Measurements from ENCODE around the gene ZNF526. TPM values are rescaled to one million over a fixed set of nuclear protein-coding genes. Genes with fewer than 3 reads are reported as not detected.

Gene ZNF526
- total and polyA plus RNA-seq, 9 of the 15 experiments (the other 6 are each of a cell fraction or from before 2014, with no cell fraction given) = 1.3 to 17.9 (median 6.2) TPM

- FAIRE-seq = no peak
- TF ChIP-seq, protein P1, sequence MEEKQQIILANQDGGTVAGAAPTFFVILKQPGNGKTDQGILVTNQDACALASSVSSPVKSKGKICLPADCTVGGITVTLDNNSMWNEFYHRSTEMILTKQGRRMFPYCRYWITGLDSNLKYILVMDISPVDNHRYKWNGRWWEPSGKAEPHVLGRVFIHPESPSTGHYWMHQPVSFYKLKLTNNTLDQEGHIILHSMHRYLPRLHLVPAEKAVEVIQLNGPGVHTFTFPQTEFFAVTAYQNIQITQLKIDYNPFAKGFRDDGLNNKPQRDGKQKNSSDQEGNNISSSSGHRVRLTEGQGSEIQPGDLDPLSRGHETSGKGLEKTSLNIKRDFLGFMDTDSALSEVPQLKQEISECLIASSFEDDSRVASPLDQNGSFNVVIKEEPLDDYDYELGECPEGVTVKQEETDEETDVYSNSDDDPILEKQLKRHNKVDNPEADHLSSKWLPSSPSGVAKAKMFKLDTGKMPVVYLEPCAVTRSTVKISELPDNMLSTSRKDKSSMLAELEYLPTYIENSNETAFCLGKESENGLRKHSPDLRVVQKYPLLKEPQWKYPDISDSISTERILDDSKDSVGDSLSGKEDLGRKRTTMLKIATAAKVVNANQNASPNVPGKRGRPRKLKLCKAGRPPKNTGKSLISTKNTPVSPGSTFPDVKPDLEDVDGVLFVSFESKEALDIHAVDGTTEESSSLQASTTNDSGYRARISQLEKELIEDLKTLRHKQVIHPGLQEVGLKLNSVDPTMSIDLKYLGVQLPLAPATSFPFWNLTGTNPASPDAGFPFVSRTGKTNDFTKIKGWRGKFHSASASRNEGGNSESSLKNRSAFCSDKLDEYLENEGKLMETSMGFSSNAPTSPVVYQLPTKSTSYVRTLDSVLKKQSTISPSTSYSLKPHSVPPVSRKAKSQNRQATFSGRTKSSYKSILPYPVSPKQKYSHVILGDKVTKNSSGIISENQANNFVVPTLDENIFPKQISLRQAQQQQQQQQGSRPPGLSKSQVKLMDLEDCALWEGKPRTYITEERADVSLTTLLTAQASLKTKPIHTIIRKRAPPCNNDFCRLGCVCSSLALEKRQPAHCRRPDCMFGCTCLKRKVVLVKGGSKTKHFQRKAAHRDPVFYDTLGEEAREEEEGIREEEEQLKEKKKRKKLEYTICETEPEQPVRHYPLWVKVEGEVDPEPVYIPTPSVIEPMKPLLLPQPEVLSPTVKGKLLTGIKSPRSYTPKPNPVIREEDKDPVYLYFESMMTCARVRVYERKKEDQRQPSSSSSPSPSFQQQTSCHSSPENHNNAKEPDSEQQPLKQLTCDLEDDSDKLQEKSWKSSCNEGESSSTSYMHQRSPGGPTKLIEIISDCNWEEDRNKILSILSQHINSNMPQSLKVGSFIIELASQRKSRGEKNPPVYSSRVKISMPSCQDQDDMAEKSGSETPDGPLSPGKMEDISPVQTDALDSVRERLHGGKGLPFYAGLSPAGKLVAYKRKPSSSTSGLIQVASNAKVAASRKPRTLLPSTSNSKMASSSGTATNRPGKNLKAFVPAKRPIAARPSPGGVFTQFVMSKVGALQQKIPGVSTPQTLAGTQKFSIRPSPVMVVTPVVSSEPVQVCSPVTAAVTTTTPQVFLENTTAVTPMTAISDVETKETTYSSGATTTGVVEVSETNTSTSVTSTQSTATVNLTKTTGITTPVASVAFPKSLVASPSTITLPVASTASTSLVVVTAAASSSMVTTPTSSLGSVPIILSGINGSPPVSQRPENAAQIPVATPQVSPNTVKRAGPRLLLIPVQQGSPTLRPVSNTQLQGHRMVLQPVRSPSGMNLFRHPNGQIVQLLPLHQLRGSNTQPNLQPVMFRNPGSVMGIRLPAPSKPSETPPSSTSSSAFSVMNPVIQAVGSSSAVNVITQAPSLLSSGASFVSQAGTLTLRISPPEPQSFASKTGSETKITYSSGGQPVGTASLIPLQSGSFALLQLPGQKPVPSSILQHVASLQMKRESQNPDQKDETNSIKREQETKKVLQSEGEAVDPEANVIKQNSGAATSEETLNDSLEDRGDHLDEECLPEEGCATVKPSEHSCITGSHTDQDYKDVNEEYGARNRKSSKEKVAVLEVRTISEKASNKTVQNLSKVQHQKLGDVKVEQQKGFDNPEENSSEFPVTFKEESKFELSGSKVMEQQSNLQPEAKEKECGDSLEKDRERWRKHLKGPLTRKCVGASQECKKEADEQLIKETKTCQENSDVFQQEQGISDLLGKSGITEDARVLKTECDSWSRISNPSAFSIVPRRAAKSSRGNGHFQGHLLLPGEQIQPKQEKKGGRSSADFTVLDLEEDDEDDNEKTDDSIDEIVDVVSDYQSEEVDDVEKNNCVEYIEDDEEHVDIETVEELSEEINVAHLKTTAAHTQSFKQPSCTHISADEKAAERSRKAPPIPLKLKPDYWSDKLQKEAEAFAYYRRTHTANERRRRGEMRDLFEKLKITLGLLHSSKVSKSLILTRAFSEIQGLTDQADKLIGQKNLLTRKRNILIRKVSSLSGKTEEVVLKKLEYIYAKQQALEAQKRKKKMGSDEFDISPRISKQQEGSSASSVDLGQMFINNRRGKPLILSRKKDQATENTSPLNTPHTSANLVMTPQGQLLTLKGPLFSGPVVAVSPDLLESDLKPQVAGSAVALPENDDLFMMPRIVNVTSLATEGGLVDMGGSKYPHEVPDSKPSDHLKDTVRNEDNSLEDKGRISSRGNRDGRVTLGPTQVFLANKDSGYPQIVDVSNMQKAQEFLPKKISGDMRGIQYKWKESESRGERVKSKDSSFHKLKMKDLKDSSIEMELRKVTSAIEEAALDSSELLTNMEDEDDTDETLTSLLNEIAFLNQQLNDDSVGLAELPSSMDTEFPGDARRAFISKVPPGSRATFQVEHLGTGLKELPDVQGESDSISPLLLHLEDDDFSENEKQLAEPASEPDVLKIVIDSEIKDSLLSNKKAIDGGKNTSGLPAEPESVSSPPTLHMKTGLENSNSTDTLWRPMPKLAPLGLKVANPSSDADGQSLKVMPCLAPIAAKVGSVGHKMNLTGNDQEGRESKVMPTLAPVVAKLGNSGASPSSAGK (IDR thresholded peaks at IDR 0.05) = peak; percentile 77
- TF ChIP-seq NFXL1 (CRISPR knock-in tag; IDR thresholded peaks at IDR 0.05) = no peak
- TF ChIP-seq MYNN (IDR thresholded peaks at IDR 0.05) = peak; percentile 61; the same call in 1 of the 2 replicates
- no peak for TF ChIP-seq MYNN (CRISPR knock-in tag; IDR thresholded peaks at IDR 0.05)
Observed at GRCh38 chr19:42196011-42197001, 23.8 kb upstream of the ZNF526 start.

More at GRCh38 chr19:42196011-42197001, 23.8 kb upstream of the ZNF526 start:
- peak in 3 of 4 experiments; percentile 36 to 50 (median 37) for DNase-seq (ENCODE audit: extremely low read depth in 1 of 4, low spot score in 3 of 4)
- Histone ChIP-seq H3K27ac (ENCODE audit: extremely low read depth, low read depth, low read length) (no peak overlapping the region; the same call in 2 of the 3 replicates), H3K27me3 (ENCODE audit: control insufficient read depth in 2 of 2, insufficient read depth in 2 of 2, low read length in 2 of 2) (peaks cover 0 to 3% of the 10 kb centered on the region in 2 experiments; a peak in 2 of 5 replicates), H3K4me1 (replicated peaks in 1 of 2; ENCODE audit: control insufficient read depth in 2 of 2, insufficient read depth in 2 of 2, low read length in 2 of 2) (peaks cover 36 to 48% of the 10 kb centered on the region in 2 experiments), H3K4me2 (ENCODE audit: insufficient read depth, low read length) (no peak overlapping the region), H4K20me1 (replicated peaks; ENCODE audit: control insufficient read depth, insufficient read depth, low read length) (peaks cover 24% of the 10 kb centered on the region; the same call in 1 of the 2 replicates), H3K79me2 (ENCODE audit: control insufficient read depth, insufficient read depth, low read length) (peaks cover 28% of the 10 kb centered on the region), H3K4me3 (no peak overlapping the region), H3K36me3 (ENCODE audit: control insufficient read depth, insufficient read depth, low read length) (peaks cover 49% of the 10 kb centered on the region; the same call in 2 of the 3 replicates), H2AFZ (ENCODE audit: low read depth, low read length) (no peak overlapping the region), H3K9ac (ENCODE audit: insufficient read depth in 1 of 2, low read depth in 2 of 2, low read length in 2 of 2) (0 out of 4 replicates have a peak overlapping the region, but pooled peaks of 1 of the 2 experiments have one; percentile 43), H3K9me3 (replicated peaks; ENCODE audit: control insufficient read depth, insufficient read depth, low read depth, low read length) (peaks cover 4% of the 10 kb centered on the region; the same call in 1 of the 2 replicates), H3K9me1 (ENCODE audit: control insufficient read depth, insufficient read depth, low read length) (peaks cover 2% of the 10 kb centered on the region)
- ChIA-PET CTCF (ENCODE audit: low intra/inter-chr PET ratio) (no interaction called here), POLR2A (no interaction called here)
- intact Hi-C loops (cut with micrococcal nuclease) = loop anchor here (5.0 kb wide), 1 partner anchor 46 kb away; the partner anchor contains the start of gene GSK3A
- 0 out of 3 replicates have a peak, but pooled peaks have one; percentile 5 for ATAC-seq
- no TSS peak for BruUV-seq (replicated peaks)
- WGBS (ENCODE audit: insufficient coverage, low coverage, missing lambda C conversion rate) = 90% methylated on average over 32 of the region's 47 CpGs
- in situ Hi-C loops (cut with MboI) = no loop called here

All from K562 (cell line).